COR-L47 (cell line): Measurements from ENCODE around the gene ECHDC3.
A peak's percentile ranks its signal among the peaks of the same experiment; 100 is the strongest.

Source experiments
- DNase-seq: peaks from one replicate; lab custom pipeline; 2025; lab: John Stamatoyannopoulos, UW

The ECHDC3 gene

DNA sequence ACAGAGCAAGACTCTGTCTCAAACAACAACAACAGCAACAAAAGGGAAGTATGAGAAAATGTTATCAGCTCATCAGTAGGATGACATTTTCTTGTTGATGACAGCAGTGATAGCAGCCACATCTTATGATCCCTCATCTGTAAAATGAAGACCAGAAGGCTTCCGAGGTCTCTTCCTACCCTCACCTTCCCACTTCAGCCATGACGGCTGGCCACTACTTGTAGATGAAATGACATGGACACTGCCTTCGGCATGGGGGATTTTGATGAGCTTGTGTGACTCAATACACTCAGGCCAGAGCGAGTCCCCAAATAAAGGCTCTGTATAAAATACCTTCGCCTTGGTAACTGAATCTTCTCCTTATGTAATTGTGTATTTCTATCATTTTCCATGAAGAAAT is 6.7 kb downstream of the ECHDC3 start:
- DNase-seq, result no peak

DNA sequence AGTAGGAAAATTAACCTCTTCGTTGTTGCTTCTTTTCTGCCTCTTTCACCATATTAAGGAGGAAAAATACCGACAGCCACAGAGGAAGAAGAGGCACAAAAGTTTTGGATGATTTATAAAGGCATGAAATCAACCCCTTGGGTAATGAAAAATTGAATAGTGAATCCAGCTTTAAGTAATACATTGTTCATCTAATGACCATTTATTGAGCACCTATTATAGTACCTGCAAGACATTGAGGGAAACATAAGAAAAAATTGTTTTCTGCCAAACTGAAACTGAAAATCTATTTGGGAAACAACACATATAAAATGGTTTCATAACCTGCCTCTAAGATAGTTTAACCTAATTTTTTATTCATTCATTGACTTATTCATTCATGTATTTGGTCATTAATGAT is 8.2 kb downstream of the ECHDC3 start:
- no peak for DNase-seq

- no peak for DNase-seq
Observed at GRCh38 chr10:11754173-11754572, 12.0 kb downstream of the ECHDC3 start.

GRCh38 chr10:11754620-11755019 is 12.4 kb downstream of the ECHDC3 start:
- no peak for DNase-seq

GRCh38 chr10:11755512-11756263 is 13.5 kb downstream of the ECHDC3 start:
- DNase-seq, result no peak

DNA sequence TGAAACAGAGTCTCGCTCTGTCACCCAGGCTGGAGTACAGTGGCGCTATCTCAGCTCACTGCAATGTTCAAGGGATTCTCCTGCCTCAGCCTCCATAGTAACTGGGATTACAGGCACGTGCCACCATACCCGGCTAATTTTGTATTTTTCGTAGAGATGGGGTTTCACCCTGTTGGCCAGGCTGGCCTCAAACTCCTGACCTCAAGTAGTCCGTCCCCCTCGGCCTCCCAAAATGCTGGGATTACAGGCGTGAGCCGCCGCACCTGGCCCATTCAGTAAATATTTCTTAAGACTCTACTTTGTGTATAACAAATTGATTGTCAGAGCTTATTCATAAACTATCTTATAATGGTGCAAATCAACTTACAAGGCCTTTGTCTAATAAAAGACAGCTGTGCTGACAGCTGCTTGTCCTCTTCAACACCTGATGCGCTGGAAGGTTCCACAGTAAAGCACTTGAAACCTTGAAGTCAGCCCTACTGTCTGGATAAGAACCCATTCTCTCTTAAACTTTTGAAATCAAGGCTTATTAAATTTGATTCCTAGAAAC is 14.7 kb downstream of the ECHDC3 start:
- no peak for DNase-seq

DNA sequence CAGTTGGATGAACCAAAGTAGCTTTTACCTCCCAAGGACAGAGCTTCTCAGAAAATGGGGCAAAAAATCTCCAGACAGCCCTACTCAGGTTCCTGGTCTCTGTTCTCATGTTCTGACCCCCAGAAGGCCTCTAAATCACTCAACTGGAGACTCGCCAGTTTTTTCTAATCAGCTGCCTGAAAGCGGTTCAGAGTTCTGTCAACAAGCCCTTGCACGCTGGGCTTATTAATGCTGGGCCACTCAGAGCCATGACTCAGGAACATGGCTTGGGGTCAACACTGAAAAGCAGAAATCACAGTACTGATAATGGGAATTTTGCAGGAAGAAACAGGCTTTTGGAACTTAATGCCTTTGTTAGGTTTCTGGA is 15.3 kb downstream of the ECHDC3 start:
- DNase-seq, result peak; percentile 44

- DNase-seq, result peak; percentile 37
Observed at GRCh38 chr10:11757821-11758463, 15.8 kb downstream of the ECHDC3 start.

DNA sequence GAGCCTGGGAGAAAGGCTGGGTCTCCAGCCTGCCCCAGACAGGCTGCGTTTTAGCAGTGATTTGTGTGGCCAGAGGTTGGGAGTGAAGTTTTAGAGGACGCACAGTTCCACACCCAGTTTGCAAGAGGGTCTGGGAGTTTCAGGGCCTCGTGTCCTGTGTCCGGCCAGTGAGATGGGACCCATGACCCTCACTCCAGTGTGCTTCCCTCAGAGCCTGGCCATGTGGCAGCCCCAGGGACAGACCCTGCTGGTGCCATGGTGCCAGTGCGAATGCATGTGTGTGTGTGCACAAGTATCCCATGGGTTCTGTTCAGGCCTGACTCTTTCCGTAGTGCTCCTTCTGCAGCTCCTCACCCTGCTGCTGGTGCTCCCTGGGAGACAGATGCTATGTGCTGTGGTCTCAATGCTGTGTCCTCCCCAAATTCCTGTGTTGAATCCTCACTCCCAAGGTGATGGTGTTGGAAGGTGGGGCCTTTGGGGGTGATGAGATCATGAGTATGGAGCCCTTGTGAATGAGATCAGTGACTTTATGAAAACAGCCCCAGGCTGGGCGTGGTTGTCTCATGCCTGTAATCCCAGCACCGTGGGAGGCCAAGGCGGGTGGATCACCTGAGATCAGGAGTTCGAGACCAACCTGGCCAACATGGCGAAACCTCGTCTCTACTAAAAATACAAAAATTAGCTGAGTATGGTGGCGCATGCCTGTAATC is 16.5 kb downstream of the ECHDC3 start:
- no peak for DNase-seq

DNA sequence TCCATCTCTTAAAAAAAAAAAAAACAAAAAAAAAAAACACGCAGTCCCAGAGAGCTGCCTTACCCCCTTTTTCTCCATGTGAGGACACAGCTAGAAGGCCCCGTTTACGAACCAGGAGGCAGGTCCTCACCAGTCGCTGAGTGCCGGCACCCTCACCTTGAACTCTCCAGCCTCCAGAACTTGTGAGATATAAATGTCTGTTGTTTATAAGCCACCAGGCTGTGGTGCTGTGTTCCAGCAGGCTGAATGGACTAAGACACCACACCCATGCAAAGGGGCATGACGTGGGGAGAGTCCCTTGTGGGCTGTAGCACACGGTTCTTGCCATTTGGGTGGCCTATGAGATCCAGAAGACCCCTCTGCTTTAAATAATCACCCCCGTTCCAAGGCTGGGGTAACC is 17.2 kb downstream of the ECHDC3 start:
- DNase-seq, result no peak

DNA sequence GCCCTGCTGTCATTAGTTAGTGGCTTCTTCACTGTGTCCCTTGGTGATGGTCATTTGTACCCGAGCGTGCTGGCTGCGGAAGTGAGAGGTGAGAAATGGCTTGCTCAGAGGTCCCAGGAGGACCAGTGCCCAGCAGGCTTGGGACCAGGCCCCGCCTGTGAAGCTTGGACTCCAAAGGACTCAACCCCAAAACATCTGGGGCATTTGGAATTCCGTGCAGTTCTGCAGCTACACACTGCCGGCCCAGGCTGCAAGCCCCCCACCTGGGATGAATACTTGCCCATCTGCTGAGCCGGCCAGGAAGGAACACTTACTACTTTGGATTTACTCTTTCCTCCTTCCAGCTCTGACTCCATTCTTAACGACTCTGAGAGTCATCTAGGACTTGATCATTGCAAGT is 18.0 kb downstream of the ECHDC3 start:
- DNase-seq, result no peak

GRCh38 chr10:11760861-11761260 is 18.7 kb downstream of the ECHDC3 start:
- DNase-seq, result no peak

DNA sequence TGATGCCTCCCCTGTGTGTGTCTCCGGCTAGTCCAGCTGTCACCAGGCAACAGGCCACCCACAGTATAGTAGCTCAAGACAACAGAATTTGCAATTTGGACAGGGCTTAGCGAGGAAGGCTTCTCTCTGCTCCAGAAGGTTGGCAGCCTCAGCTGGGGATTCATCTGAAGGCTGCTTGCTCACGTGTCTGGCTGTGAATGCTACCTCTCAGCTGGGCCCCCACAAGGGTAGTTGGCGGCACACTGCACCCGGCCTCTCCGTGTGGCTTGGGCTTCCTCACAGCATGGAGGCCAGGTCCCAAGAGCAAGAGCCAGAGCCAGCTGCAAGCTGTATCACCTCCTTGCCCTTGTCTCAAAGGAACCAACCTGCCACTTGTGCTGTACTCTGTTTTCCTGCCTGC is 19.2 kb downstream of the ECHDC3 start:
- DNase-seq, result no peak

DNA sequence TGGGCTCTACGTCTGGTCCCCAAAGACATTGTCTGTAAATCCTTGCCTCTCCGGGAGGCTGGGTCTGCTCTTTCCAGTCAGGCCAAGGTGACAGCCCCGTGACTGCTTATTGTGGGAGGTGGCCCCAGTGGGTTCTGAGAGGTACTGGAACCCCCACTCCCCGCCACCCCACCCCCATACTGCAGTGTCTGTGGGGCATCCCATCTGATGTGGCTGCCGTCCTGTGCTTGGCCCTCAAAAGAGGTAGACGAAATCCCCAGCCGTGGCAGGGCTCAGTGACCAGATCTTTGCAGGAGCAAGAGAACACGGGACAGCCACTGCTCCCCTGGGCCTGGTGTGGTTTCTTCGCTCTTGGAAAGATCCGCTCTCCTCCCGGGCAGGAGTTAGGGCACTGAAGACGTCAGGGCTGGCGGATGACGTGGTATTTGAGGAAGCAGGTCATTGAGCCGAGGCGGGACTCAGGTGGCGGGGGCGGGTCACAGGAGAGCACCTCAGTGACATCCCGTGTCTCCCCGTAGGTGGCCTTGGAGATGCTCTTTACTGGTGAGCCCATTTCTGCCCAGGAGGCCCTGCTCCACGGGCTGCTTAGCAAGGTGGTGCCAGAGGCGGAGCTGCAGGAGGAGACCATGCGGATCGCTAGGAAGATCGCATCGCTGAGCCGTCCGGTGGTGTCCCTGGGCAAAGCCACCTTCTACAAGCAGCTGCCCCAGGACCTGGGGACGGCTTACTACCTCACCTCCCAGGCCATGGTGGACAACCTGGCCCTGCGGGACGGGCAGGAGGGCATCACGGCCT is 20.7 kb downstream of the ECHDC3 start:
- DNase-seq, result no peak

GRCh38 chr10:11763501-11763861 is 21.3 kb downstream of the ECHDC3 start:
- no peak for DNase-seq

- no peak for DNase-seq
Observed at GRCh38 chr10:11765141-11765540, 23.0 kb downstream of the ECHDC3 start.

GRCh38 chr10:11772575-11773288 is 30.6 kb downstream of the ECHDC3 start:
- no peak for DNase-seq

DNA sequence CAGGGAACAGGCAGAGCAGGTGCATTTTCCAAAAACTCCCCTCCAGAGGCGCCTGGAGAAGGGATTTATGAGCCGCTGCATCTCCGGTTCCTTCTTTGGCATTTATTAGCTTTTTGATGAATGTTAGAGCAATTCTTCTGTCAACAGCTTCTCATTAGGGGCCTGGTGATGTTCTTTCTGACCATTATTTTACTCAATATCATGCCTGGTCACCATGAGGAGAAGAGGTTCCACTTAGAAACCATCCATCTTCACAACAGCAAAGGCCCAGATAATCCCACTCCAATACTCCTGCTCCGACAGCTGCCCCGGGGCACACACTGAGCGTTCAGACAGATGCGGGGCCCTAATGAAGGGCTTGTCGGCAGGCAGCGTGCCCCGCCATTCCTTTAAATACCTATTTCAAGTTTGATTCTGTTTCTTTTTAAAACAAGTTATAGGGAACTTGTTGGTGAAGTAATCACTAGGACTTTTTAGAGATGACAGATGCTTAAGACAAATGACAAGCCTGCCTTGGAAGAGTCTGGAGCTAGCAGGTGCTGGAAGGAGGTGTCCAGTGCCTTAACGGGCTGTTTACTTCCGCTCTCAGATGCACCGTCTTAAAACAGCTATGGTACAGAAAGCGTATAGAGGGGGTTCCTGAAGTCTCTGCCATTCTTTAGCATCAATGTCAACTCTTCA is 31.7 kb downstream of the ECHDC3 start:
- no peak for DNase-seq

DNA sequence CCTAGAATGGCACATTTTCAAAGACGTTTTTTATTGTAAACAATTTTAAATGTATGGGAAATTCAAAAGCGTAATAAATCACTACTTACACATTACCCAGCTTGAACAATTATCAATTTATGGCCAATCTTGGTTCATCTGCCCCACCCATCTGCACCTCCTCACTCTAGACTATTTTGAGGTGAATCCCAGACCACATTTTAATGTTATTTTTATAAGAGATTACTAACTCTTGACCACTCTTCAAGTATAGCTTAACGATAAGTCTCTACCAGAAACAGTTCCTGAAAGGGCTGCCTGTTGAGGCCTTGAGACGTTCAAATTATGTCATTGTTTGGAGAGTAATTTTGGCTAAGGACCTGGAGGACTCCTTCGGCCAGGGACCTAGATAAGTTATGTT is 33.2 kb downstream of the ECHDC3 start:
- DNase-seq, result no peak

DNA sequence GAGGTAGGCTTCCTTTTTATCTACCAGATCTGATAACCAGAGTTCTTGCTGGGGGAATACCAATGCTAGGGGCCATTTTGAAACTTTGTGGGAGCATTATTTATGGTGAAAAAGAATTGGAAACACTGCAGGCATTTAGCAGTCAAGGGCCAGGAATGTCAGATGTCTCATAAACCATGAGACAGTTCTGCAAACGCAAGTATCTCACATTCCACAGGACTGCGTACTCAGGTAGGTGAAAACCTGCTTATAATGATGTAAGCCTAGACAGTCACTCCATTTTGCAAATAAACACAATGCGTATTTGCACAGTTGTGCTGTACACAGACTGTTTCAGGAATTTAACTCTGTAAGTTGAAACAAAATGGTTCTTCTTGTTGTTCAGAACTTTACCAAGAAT is 33.9 kb downstream of the ECHDC3 start:
- DNase-seq, result no peak

DNA sequence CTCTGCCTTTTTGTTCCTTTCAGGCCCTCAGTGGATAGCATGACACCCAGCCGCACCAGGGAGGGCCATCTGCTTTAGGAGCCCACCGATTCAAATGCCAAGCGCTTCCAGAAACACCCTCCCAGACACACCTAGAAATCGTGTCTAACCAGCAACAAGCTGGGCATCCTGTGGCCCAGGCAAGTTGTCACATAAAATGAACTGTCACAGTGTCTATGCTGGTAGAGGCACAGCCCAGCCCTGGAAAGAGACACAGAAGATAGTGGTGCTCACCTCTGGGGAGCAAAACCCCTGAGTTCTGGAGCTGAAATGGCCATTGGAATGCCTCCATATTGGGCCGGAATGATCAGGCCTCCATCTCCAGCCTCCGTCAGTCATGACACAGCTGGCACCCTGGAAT is 38.9 kb downstream of the ECHDC3 start:
- no peak for DNase-seq
